Measurements from ENCODE around the gene MMP21. TPM values are rescaled to one million over a fixed set of nuclear protein-coding genes. Genes with fewer than 3 reads are reported as not detected.

MMP21 gene
- total and polyA plus RNA-seq, 2 donors (not counting 1 experiment from before 2014, with no cell fraction given), result 0.05 to 0.17 TPM

DNA sequence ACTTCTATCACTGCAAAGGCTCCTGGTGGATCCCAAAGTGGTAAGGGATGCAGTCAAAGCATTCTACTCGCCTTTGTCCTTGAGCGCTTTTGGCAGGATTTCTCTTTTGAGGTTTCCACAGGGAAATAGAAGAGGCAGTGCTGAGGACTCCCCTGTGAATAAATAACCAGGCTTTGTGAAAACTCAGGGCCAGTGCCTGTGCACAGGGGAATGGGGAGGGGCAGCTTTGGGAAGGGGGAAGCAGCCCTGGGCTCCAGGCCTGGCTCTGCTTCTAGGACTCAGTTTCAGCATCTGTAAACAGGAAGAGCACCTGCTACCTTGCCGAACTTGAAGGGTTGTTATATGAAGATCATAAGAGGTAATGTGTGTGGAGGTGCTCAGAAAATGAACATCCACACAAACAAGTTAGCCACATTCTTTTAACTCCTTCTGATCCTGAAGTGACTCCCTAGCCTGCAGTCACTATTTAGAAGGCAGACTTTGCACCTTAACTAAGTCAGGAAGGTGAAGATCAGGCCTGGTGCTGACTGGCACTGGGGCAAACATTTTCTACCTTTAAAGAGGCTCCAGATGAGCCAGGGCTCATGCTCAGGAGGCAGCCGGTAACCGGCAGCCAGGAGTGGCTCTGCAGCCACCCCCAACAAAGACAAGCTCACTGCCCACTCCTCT lies 22.5 kb upstream of the MMP21 start:
- no peak overlapping the region for H3K9ac ChIP-seq (ENCODE audit: insufficient read depth, low read length)
- no peaks in the 10 kb centered on the region for H4K20me1 ChIP-seq (ENCODE audit: control insufficient read depth, extremely low read depth, insufficient read depth, low read length)
- DNase-seq (ENCODE audit: low read depth in 2 of 2), result no peak
- no peaks in the 10 kb centered on the region for H3K27me3 ChIP-seq (ENCODE audit: control insufficient read depth, insufficient read depth, low read length)
- no peak for TF ChIP-seq EZH2 (IDR thresholded peaks at IDR 0.05; ENCODE audit: low read length, missing control alignments)
- TF ChIP-seq, protein P1, sequence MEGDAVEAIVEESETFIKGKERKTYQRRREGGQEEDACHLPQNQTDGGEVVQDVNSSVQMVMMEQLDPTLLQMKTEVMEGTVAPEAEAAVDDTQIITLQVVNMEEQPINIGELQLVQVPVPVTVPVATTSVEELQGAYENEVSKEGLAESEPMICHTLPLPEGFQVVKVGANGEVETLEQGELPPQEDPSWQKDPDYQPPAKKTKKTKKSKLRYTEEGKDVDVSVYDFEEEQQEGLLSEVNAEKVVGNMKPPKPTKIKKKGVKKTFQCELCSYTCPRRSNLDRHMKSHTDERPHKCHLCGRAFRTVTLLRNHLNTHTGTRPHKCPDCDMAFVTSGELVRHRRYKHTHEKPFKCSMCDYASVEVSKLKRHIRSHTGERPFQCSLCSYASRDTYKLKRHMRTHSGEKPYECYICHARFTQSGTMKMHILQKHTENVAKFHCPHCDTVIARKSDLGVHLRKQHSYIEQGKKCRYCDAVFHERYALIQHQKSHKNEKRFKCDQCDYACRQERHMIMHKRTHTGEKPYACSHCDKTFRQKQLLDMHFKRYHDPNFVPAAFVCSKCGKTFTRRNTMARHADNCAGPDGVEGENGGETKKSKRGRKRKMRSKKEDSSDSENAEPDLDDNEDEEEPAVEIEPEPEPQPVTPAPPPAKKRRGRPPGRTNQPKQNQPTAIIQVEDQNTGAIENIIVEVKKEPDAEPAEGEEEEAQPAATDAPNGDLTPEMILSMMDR (conservative IDR thresholded peaks at IDR 0.05 in 1 of 2, IDR thresholded peaks at IDR 0.05 in 1 of 2; ENCODE audit: low read depth in 1 of 2, low read length in 2 of 2), result no peak
- H3K79me2 ChIP-seq (ENCODE audit: control insufficient read depth, insufficient read depth, low read length), result no peaks in the 10 kb centered on the region
- no peak overlapping the region for H3K4me2 ChIP-seq (ENCODE audit: extremely low read depth, insufficient read depth, low read length)
- H3K4me1 ChIP-seq (ENCODE audit: control insufficient read depth, extremely low read depth, insufficient read depth, low read length), result no peaks in the 10 kb centered on the region
- no peak overlapping the region for H3K27ac ChIP-seq (ENCODE audit: insufficient read depth, low read length)
- H3K9me3 ChIP-seq (ENCODE audit: control insufficient read depth, insufficient read depth, low read depth, low read length), result no peaks in the 10 kb centered on the region
- no peak overlapping the region for H2AFZ ChIP-seq (ENCODE audit: low read length)
- H3K36me3 ChIP-seq (ENCODE audit: control insufficient read depth, insufficient read depth, low read length), result peaks cover 6% of the 10 kb centered on the region
- H3K4me3 ChIP-seq (replicated peaks in 1 of 4; ENCODE audit: control extremely low read depth in 1 of 4, insufficient read depth in 1 of 4, low read depth in 3 of 4, low read length in 4 of 4), result no peak overlapping the region

DNA sequence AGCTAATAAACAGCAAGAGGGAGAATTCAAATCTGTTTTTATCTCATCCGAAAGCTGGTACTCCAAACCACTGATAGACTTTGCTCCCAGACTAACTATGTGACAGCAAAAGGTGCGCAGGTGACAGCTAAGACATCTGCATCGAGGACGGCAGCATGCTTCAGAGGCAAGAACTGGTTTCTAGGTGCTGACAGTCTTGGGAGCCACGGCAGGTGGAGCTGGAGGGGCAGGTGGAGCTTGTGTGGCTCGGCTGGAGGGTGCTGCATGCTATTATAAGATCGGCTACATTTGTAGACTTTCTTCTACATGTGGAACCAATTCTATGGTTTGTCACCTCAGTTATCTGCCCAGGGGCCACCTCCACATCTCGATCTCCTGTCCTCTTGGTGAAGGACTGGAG lies 21.8 kb upstream of the MMP21 start:
- TF ChIP-seq EZH2 (IDR thresholded peaks at IDR 0.05; ENCODE audit: low read length, missing control alignments), result no peak
- TF ChIP-seq, protein P1 (conservative IDR thresholded peaks at IDR 0.05 in 1 of 2, IDR thresholded peaks at IDR 0.05 in 1 of 2; ENCODE audit: low read depth in 1 of 2, low read length in 2 of 2), result no peak
- Histone ChIP-seq H3K79me2 (ENCODE audit: control insufficient read depth, insufficient read depth, low read length) (no peaks in the 10 kb centered on the region), H3K36me3 (ENCODE audit: control insufficient read depth, insufficient read depth, low read length) (peaks cover 6% of the 10 kb centered on the region), H3K27me3 (ENCODE audit: control insufficient read depth, insufficient read depth, low read length) (no peaks in the 10 kb centered on the region), H3K27ac (ENCODE audit: insufficient read depth, low read length) (no peak overlapping the region), H3K9ac (ENCODE audit: insufficient read depth, low read length) (no peak overlapping the region), H3K4me1 (ENCODE audit: control insufficient read depth, extremely low read depth, insufficient read depth, low read length) (no peaks in the 10 kb centered on the region), H4K20me1 (ENCODE audit: control insufficient read depth, extremely low read depth, insufficient read depth, low read length) (no peaks in the 10 kb centered on the region), H3K4me2 (ENCODE audit: extremely low read depth, insufficient read depth, low read length) (no peak overlapping the region), H2AFZ (ENCODE audit: low read length) (no peak overlapping the region), H3K4me3 (replicated peaks in 1 of 4; ENCODE audit: control extremely low read depth in 1 of 4, insufficient read depth in 1 of 4, low read depth in 3 of 4, low read length in 4 of 4) (no peak overlapping the region), H3K9me3 (ENCODE audit: control insufficient read depth, insufficient read depth, low read depth, low read length) (no peaks in the 10 kb centered on the region)
- no peak for DNase-seq (ENCODE audit: low read depth in 2 of 2)

DNA sequence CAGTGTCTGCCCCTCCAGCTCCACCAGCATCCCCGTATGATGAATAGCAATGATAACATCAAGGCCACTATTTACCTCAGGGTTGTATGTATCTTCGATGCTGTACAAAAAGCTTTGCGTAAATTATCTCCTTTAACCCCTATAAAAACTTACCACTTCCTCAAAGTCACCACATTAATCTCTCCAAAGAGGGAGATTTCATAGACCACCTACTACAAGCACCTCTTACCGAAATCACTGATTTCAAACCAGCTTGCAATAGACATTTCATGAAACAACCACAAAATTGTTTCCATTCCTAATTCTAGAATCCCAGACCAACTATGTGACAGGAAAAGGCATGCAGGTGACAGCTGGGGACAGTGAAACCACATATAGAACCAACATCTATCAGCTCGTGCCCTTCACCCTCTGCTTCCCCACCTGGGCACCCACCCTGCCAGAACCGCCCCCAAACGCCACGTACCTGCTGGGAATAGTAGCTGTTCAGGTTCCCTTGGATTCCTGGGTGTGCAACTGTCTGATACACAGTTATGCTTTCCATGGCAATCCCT lies 20.1 kb upstream of the MMP21 start:
- no peak overlapping the region for H3K9ac ChIP-seq (ENCODE audit: insufficient read depth, low read length)
- TF ChIP-seq, protein P1 (conservative IDR thresholded peaks at IDR 0.05 in 1 of 2, IDR thresholded peaks at IDR 0.05 in 1 of 2; ENCODE audit: low read depth in 1 of 2, low read length in 2 of 2), result no peak
- no peak for TF ChIP-seq EZH2 (IDR thresholded peaks at IDR 0.05; ENCODE audit: low read length, missing control alignments)
- no peak overlapping the region for H3K4me3 ChIP-seq (replicated peaks in 1 of 4; ENCODE audit: control extremely low read depth in 1 of 4, insufficient read depth in 1 of 4, low read depth in 3 of 4, low read length in 4 of 4)
- peaks cover 6% of the 10 kb centered on the region for H3K36me3 ChIP-seq (ENCODE audit: control insufficient read depth, insufficient read depth, low read length)
- H3K4me1 ChIP-seq (ENCODE audit: control insufficient read depth, extremely low read depth, insufficient read depth, low read length), result no peaks in the 10 kb centered on the region
- H4K20me1 ChIP-seq (ENCODE audit: control insufficient read depth, extremely low read depth, insufficient read depth, low read length), result no peaks in the 10 kb centered on the region
- H3K27me3 ChIP-seq (ENCODE audit: control insufficient read depth, insufficient read depth, low read length), result no peaks in the 10 kb centered on the region
- no peak for DNase-seq (ENCODE audit: low read depth in 2 of 2)
- H3K4me2 ChIP-seq (ENCODE audit: extremely low read depth, insufficient read depth, low read length), result no peak overlapping the region
- no peak overlapping the region for H2AFZ ChIP-seq (ENCODE audit: low read length)
- H3K9me3 ChIP-seq (ENCODE audit: control insufficient read depth, insufficient read depth, low read depth, low read length), result no peaks in the 10 kb centered on the region
- no peak overlapping the region for H3K27ac ChIP-seq (ENCODE audit: insufficient read depth, low read length)
- no peaks in the 10 kb centered on the region for H3K79me2 ChIP-seq (ENCODE audit: control insufficient read depth, insufficient read depth, low read length)
